Osteoblast (primary cell): ENCODE measurements around the gene DUSP3. TPM values are rescaled to one million over a fixed set of nuclear protein-coding genes. Genes with fewer than 3 reads are reported as not detected.

Experiments used
- DNase-seq: peaks from one replicate; pipeline ENCODE4 v3.0.0; 2011; ENCODE audit warnings: low spot score, mixed read lengths; ENCODE audit not compliant: insufficient read length; ENCODE audit errors: missing footprints
- H2AFZ ChIP-seq: 2 replicates; pipeline ENCODE4 v1.6.0; 2011; ENCODE audit warnings: mild to moderate bottlenecking, low read length
- H3K27ac ChIP-seq: 2 replicates; pipeline ENCODE4 v1.5.1; 2011; ENCODE audit warnings: mild to moderate bottlenecking, low read depth, low read length, moderate library complexity
- H3K27me3 ChIP-seq: 2 replicates; pipeline ENCODE4 v1.6.0; 2012; ENCODE audit warnings: mild to moderate bottlenecking, control low read depth, inconsistent platforms, low read length, moderate library complexity; ENCODE audit not compliant: insufficient read depth
- H3K36me3 ChIP-seq: 2 replicates; pipeline ENCODE4 v1.5.1; 2011; ENCODE audit warnings: mild to moderate bottlenecking, low read length, control low read depth, moderate library complexity; ENCODE audit not compliant: insufficient read depth
- H3K4me1 ChIP-seq: 2 replicates; pipeline ENCODE4 v1.5.1; 2011; ENCODE audit warnings: mild to moderate bottlenecking, low read length, control low read depth, moderate library complexity; ENCODE audit not compliant: insufficient read depth
- H3K4me2 ChIP-seq: 2 replicates; pipeline ENCODE4 v1.6.0; 2011; ENCODE audit warnings: mild to moderate bottlenecking, low read length; ENCODE audit not compliant: insufficient read depth
- H3K4me3 ChIP-seq: fragments of 200-600 bp; sonication (generic); 3 replicates; pipeline ENCODE4 v1.5.1; 2012; ENCODE audit warnings: mild to moderate bottlenecking, low read length, inconsistent platforms; ENCODE audit not compliant: insufficient read depth
- H3K79me2 ChIP-seq: 2 replicates; pipeline ENCODE4 v1.6.0; 2012; ENCODE audit warnings: mild to moderate bottlenecking, low read length, control low read depth, inconsistent platforms; ENCODE audit not compliant: insufficient read depth
- H3K9me3 ChIP-seq: 2 replicates; pipeline ENCODE4 v1.5.1; 2011; ENCODE audit warnings: low read depth, low read length, control low read depth
- H4K20me1 ChIP-seq: 2 replicates; pipeline ENCODE4 v1.6.0; 2012; ENCODE audit warnings: mild to moderate bottlenecking, low read length, control low read depth; ENCODE audit not compliant: insufficient read depth
- CTCF ChIP-seq: IDR thresholded peaks from 2 replicates; pipeline ENCODE4 v1.5.1; 2011; ENCODE audit warnings: mild to moderate bottlenecking, low read depth, low read length, moderate library complexity; ENCODE audit errors: extremely low read depth
- total RNA-seq: library from RNA; depleted of rRNA; stranded (reverse); fragments of >200 nt; gene quantifications from 2 replicates; pipeline ENCODE4 v1.2.3, GENCODE V29; 2012

Gene DUSP3
- total RNA-seq, 1 donor, result 68.8 TPM

GRCh38 chr17:43728081-43728480 is 50.7 kb downstream of the DUSP3 start:
- H2AFZ ChIP-seq, result no peak overlapping the region
- H3K27me3 ChIP-seq, result no peaks in the 10 kb centered on the region
- no peak for DNase-seq
- H3K4me2 ChIP-seq, result no peak overlapping the region
- peaks cover 21% of the 10 kb centered on the region for H3K4me1 ChIP-seq
- H3K4me3 ChIP-seq, result no peak overlapping the region
- H4K20me1 ChIP-seq, result no peaks in the 10 kb centered on the region
- no peaks in the 10 kb centered on the region for H3K36me3 ChIP-seq
- H3K79me2 ChIP-seq, result no peaks in the 10 kb centered on the region
- TF ChIP-seq CTCF, result no peak
- no peak overlapping the region for H3K27ac ChIP-seq
- no peaks in the 10 kb centered on the region for H3K9me3 ChIP-seq

GRCh38 chr17:43723697-43724359 is 54.9 kb downstream of the DUSP3 start:
- Histone ChIP-seq H4K20me1 (no peaks in the 10 kb centered on the region), H2AFZ (no peak overlapping the region), H3K9me3 (no peaks in the 10 kb centered on the region), H3K27ac (no peak overlapping the region), H3K79me2 (no peaks in the 10 kb centered on the region), H3K4me1 (peaks cover 21% of the 10 kb centered on the region), H3K36me3 (no peaks in the 10 kb centered on the region), H3K4me3 (no peak overlapping the region), H3K27me3 (peaks cover 2% of the 10 kb centered on the region), H3K4me2 (peak overlapping the region; percentile 9)
- DNase-seq, result peak; percentile 88
- no peak for TF ChIP-seq CTCF

- Histone ChIP-seq H3K27ac (no peak overlapping the region), H2AFZ (no peak overlapping the region), H3K4me3 (no peak overlapping the region), H3K27me3 (peaks cover 4% of the 10 kb centered on the region), H4K20me1 (no peaks in the 10 kb centered on the region), H3K79me2 (no peaks in the 10 kb centered on the region), H3K4me1 (peaks cover 21% of the 10 kb centered on the region), H3K4me2 (no peak overlapping the region), H3K36me3 (no peaks in the 10 kb centered on the region), H3K9me3 (no peaks in the 10 kb centered on the region)
- DNase-seq, result no peak
- no peak for TF ChIP-seq CTCF
These were observed 55.7 kb downstream of the DUSP3 start for GRCh38 chr17:43722870-43723665.

- H3K27me3 ChIP-seq, result peaks cover 4% of the 10 kb centered on the region
- H3K4me3 ChIP-seq, result no peak overlapping the region
- no peak overlapping the region for H3K4me2 ChIP-seq
- H3K27ac ChIP-seq, result no peak overlapping the region
- no peaks in the 10 kb centered on the region for H3K36me3 ChIP-seq
- no peak for TF ChIP-seq CTCF
- no peaks in the 10 kb centered on the region for H3K79me2 ChIP-seq
- no peaks in the 10 kb centered on the region for H4K20me1 ChIP-seq
- H3K9me3 ChIP-seq, result no peaks in the 10 kb centered on the region
- DNase-seq, result no peak
- peaks cover 21% of the 10 kb centered on the region for H3K4me1 ChIP-seq
- no peak overlapping the region for H2AFZ ChIP-seq
These were observed 56.5 kb downstream of the DUSP3 start for GRCh38 chr17:43722269-43722619.
